NCI-H128 (cell line): ENCODE data around the gene CIZ1.
"Not testable (repeated sequence)": the region's sequence is repeated elsewhere in the genome, so short reads cannot be mapped to it uniquely, and the experiment has no call there.

Experiments used
- DNase-seq: peaks from one replicate; lab custom pipeline; 2025; ENCODE audit not compliant: unreplicated experiment; lab: John Stamatoyannopoulos, UW

CIZ1 gene

GRCh38 chr9:128191406-128192046 is at the start of gene CIZ1:
CIZ1 (minus strand) TSS chr9:128191572; CDS start chr9:128190857, 715 bp downstream.
- peak; percentile 37 for DNase-seq

GRCh38 chr9:128233817-128234406 is 42.5 kb upstream of the CIZ1 start:
- DNase-seq, result no peak

GRCh38 chr9:128232528-128233428 is 41.4 kb upstream of the CIZ1 start:
- DNase-seq, result no peak

GRCh38 chr9:128231638-128232527 is 40.5 kb upstream of the CIZ1 start:
- DNase-seq, result no peak

- not testable (repeated sequence) for DNase-seq
Measured at GRCh38 chr9:128230897-128231296, 39.5 kb upstream of the CIZ1 start.

GRCh38 chr9:128226412-128226801 is 35.0 kb upstream of the CIZ1 start:
- DNase-seq, result no peak

- DNase-seq, result no peak
Measured at GRCh38 chr9:128225770-128226411, 34.5 kb upstream of the CIZ1 start.

- no peak for DNase-seq
Measured at GRCh38 chr9:128224877-128225276, 33.5 kb upstream of the CIZ1 start.

- no peak for DNase-seq
Measured at GRCh38 chr9:128222880-128223670, 31.7 kb upstream of the CIZ1 start.

GRCh38 chr9:128222026-128222425 is 30.7 kb upstream of the CIZ1 start:
- no peak for DNase-seq

- DNase-seq, result no peak
Measured at GRCh38 chr9:128219831-128220230, 28.5 kb upstream of the CIZ1 start.

- peak; percentile 61 for DNase-seq
Measured at GRCh38 chr9:128218518-128219389, 27.4 kb upstream of the CIZ1 start.

- no peak for DNase-seq
Measured at GRCh38 chr9:128218172-128218517, 26.8 kb upstream of the CIZ1 start.

- no peak for DNase-seq
Measured at GRCh38 chr9:128216781-128217553, 25.6 kb upstream of the CIZ1 start.

GRCh38 chr9:128215491-128216409 is 24.4 kb upstream of the CIZ1 start:
- no peak for DNase-seq

- DNase-seq, result no peak
Measured at GRCh38 chr9:128214571-128215490, 23.5 kb upstream of the CIZ1 start.
